A549 (cell line): ENCODE results near the gene FAM204A. TPM values are rescaled to one million over a fixed set of nuclear protein-coding genes. Genes with fewer than 3 reads are reported as not detected.

ENCODE experiments used
- ATAC-seq, 2 experiments: fragments of 200-7000 bp in 1 of 2; fragments of >200 bp in 1 of 2; cut with Nextera tagmentation in 1 of 2; cut with Tn5 transposase in 1 of 2; 3 replicates each; pipeline versions ENCODE4 v1.8.0 to v1.9.1; 2018 to 2020; ENCODE audit warnings: mild to moderate bottlenecking in 1 of 2, moderate library complexity in 1 of 2
- CTCF ChIA-PET: fragments of 300-600 bp; sonication (Branson Sonifier 250); formaldehyde crosslinking; extraction: SDS; loops from one replicate; lab custom pipeline; 2021; ENCODE audit warnings: antibody characterized with exemption, inconsistent platforms; lab: Yijun Ruan, JAX
- POLR2A ChIA-PET: fragments of 350-600 bp; formaldehyde crosslinking; extraction: SDS; loops from one replicate; lab custom pipeline; 2021; ENCODE audit warnings: antibody characterized with exemption, inconsistent platforms; lab: Yijun Ruan, JAX
- DNase-seq, 2 experiments: peaks; one replicate each; pipeline versions ENCODE4 v3.0.0 to v3.0.0-alpha.2; 2011 to 2016; ENCODE audit warnings: low read depth in 1 of 2, low spot score in 1 of 2
- FAIRE-seq: peaks from 2 replicates; lab custom pipeline; 2011; peaks lifted over from hg19 to GRCh38; lab: Jason Lieb, UNC
- H3K27ac ChIP-seq, 2 experiments: fragments of >200 bp; sonication (Bioruptor Twin); formaldehyde crosslinking; 3 replicates each; pipeline ENCODE4 v1.5.1; 2016 to 2017
- H3K4me1 ChIP-seq: fragments of >200 bp; sonication (Bioruptor Twin); formaldehyde crosslinking; 3 replicates; pipeline ENCODE4 v1.6.1; 2016
- H3K4me2 ChIP-seq: fragments of >200 bp; sonication (Bioruptor Twin); formaldehyde crosslinking; 3 replicates; pipeline ENCODE4 v1.6.1; 2016
- H3K4me3 ChIP-seq: fragments of >200 bp; sonication (Bioruptor Twin); formaldehyde crosslinking; 3 replicates; pipeline ENCODE4 v1.5.1; 2016
- H3K9me3 ChIP-seq: fragments of >200 bp; sonication (Bioruptor Twin); formaldehyde crosslinking; 3 replicates; pipeline ENCODE4 v1.6.1; 2016
- CBX2 ChIP-seq: fragments of 200-600 bp; sonication (generic); IDR thresholded peaks from 2 replicates; pipeline ENCODE4 v1.6.1; 2016; ENCODE audit warnings: low read depth, mild to moderate bottlenecking, borderline replicate concordance
- CBX8 ChIP-seq: fragments of 200-600 bp; sonication (generic); IDR thresholded peaks from 2 replicates; pipeline ENCODE4 v1.6.1; 2016
- CEBPB ChIP-seq, 2 experiments: fragments of >200 bp in 1 of 2; sonication (Bioruptor Twin) in 1 of 2; formaldehyde crosslinking in 1 of 2; IDR thresholded peaks; 2 replicates each; pipeline ENCODE4 v1.6.1; 2012 to 2016
- CHD2 ChIP-seq: fragments of 150-350 bp; IDR thresholded peaks from 2 replicates; pipeline ENCODE4 v1.6.1; 2014; ENCODE audit warnings: low read length; ENCODE audit not compliant: partially characterized antibody
- CHD4 ChIP-seq: fragments of 200-600 bp; sonication (generic); IDR thresholded peaks from 2 replicates; pipeline ENCODE4 v1.6.1; 2016; ENCODE audit warnings: antibody characterized with exemption, mild to moderate bottlenecking, borderline replicate concordance
- EHF ChIP-seq: fragments of 250-450 bp; sonication (Bioruptor Pico); IDR thresholded peaks from 2 replicates; pipeline ENCODE4 v1.5.0; 2020; ENCODE audit warnings: mild to moderate bottlenecking
- EHMT2 ChIP-seq: fragments of 200-600 bp; sonication (generic); IDR thresholded peaks from 2 replicates; pipeline ENCODE4 v1.6.1; 2016; ENCODE audit warnings: antibody characterized with exemption, low read depth, mild to moderate bottlenecking, moderate library complexity
- EP300 ChIP-seq, 2 experiments: fragments of >200 bp; sonication (Bioruptor Twin); formaldehyde crosslinking; IDR thresholded peaks; 2 replicates in 1 of 2; 3 replicates in 1 of 2; pipeline ENCODE4 v1.6.1; 2016 to 2017
- FOSL2 ChIP-seq, 2 experiments: fragments of 450-650 bp in 1 of 2; fragments of >200 bp in 1 of 2; sonication (Bioruptor Twin) in 1 of 2; formaldehyde crosslinking; IDR thresholded peaks; 2 replicates each; pipeline versions ENCODE4 v1.5.0 to v1.6.1; 2016 to 2020; ENCODE audit warnings: mild to moderate bottlenecking in 1 of 2, moderate library complexity in 1 of 2
- FOXS1 ChIP-seq: fragments of 250-450 bp; sonication (Bioruptor Pico); IDR thresholded peaks from 2 replicates; pipeline ENCODE4 v1.5.0; 2020; ENCODE audit warnings: mild to moderate bottlenecking, moderate library complexity
- HEYL ChIP-seq: fragments of 250-450 bp; sonication (Bioruptor Pico); IDR thresholded peaks from 2 replicates; pipeline ENCODE4 v1.8.0; 2021; ENCODE audit warnings: mild to moderate bottlenecking, moderate library complexity
- HOXB13 ChIP-seq: fragments of 250-450 bp; sonication (Bioruptor Pico); IDR thresholded peaks from 2 replicates; pipeline ENCODE4 v1.5.0; 2020; ENCODE audit warnings: low read depth, mild to moderate bottlenecking, moderate library complexity
- HOXB5 ChIP-seq: fragments of 250-450 bp; sonication (Bioruptor Pico); IDR thresholded peaks from 2 replicates; pipeline ENCODE4 v1.5.0; 2020; ENCODE audit warnings: mild to moderate bottlenecking, moderate library complexity
- JUN ChIP-seq, 2 experiments: fragments of >200 bp; sonication (Bioruptor Twin); formaldehyde crosslinking; IDR thresholded peaks; 2 replicates in 1 of 2; 3 replicates in 1 of 2; pipeline ENCODE4 v1.6.1; 2016 to 2017
- JUNB ChIP-seq: fragments of >200 bp; sonication (Bioruptor Twin); formaldehyde crosslinking; IDR thresholded peaks from 2 replicates; pipeline ENCODE4 v1.6.1; 2016
- KDM1A ChIP-seq: fragments of 200-600 bp; sonication (generic); IDR thresholded peaks from 2 replicates; pipeline ENCODE4 v1.6.1; 2016; ENCODE audit warnings: low read depth, mild to moderate bottlenecking
- MAFK ChIP-seq: fragments of 450-650 bp; IDR thresholded peaks from 2 replicates; pipeline ENCODE4 v1.6.1; 2014; ENCODE audit not compliant: partially characterized antibody
- MAX ChIP-seq: IDR thresholded peaks from 2 replicates; pipeline ENCODE4 v1.6.1; 2012
- MAZ ChIP-seq: fragments of 150-350 bp; IDR thresholded peaks from 2 replicates; pipeline ENCODE4 v1.6.1; 2014; ENCODE audit warnings: antibody characterized with exemption, low read depth, low read length, borderline replicate concordance
- NPAS2 ChIP-seq: fragments of 250-450 bp; sonication (Bioruptor Pico); IDR thresholded peaks from 2 replicates; pipeline ENCODE4 v1.8.0; 2022; ENCODE audit warnings: mild to moderate bottlenecking, moderate library complexity, borderline replicate concordance
- PBX3 ChIP-seq: IDR thresholded peaks from 2 replicates; pipeline ENCODE4 v1.6.1; 2012
- POLR2A ChIP-seq: IDR thresholded peaks from 2 replicates; pipeline ENCODE4 v1.6.1; 2012; ENCODE audit warnings: mild to moderate bottlenecking, low read length
- POLR2AphosphoS2 ChIP-seq: conservative IDR thresholded peaks from 2 replicates; pipeline ENCODE4 v1.6.1; 2012; ENCODE audit warnings: low read length, improper control_type of control experiment, inconsistent platforms
- RCOR1 ChIP-seq: fragments of 150-350 bp; IDR thresholded peaks from 2 replicates; pipeline ENCODE4 v1.6.1; 2014; ENCODE audit warnings: antibody characterized with exemption, low read length, low read depth
- RNF2 ChIP-seq: fragments of 200-600 bp; sonication (generic); IDR thresholded peaks from 2 replicates; pipeline ENCODE4 v1.6.1; 2016; ENCODE audit warnings: low read depth, mild to moderate bottlenecking, antibody characterized with exemption, moderate library complexity, borderline replicate concordance
- SMC3 ChIP-seq: fragments of >200 bp; sonication (Bioruptor Twin); formaldehyde crosslinking; IDR thresholded peaks from 3 replicates; pipeline ENCODE4 v1.6.1; 2018; ENCODE audit warnings: inconsistent platforms
- SREBF2 ChIP-seq: fragments of 450-650 bp; IDR thresholded peaks from 2 replicates; pipeline ENCODE4 v1.6.1; 2014; ENCODE audit warnings: mild to moderate bottlenecking, moderate library complexity
- ZSCAN20 ChIP-seq: fragments of 250-450 bp; sonication (Bioruptor Pico); IDR thresholded peaks from 2 replicates; pipeline ENCODE4 v1.8.0; 2022; ENCODE audit warnings: mild to moderate bottlenecking, moderate library complexity
- WGBS: methylation state at CpG from one replicate; pipeline ENCODE4 v1.1.6; 2017; ENCODE audit errors: missing lambda C conversion rate; 5-methylcytosine and 5-hydroxymethylcytosine counted together
- polyA plus RNA-seq, 4 experiments: library from polyadenylated mRNA; depleted of rRNA in 3 of 4; stranded (reverse); fragments of >200 nt; fragmentation: RNase III in 1 of 4; extraction: RNeasy Plus Mini Kit Qiagen cat#74134 plus additional on column Dnase treatment in 1 of 4; gene quantifications; 2 replicates in 3 of 4; 3 replicates in 1 of 4; pipeline ENCODE4 v1.2.3, GENCODE V29; 2011 to 2017
- TF ChIP-seq, protein P1 (sequence below): fragments of 200-600 bp; sonication (generic); IDR thresholded peaks from 2 replicates; pipeline ENCODE4 v1.6.1; 2016; ENCODE audit warnings: antibody characterized with exemption, mild to moderate bottlenecking, moderate library complexity
- TF ChIP-seq, protein P2 (sequence below): fragments of 450-650 bp; IDR thresholded peaks from 2 replicates; pipeline ENCODE4 v1.6.1; 2014; ENCODE audit warnings: antibody characterized with exemption

FAM204A gene
- polyA plus RNA-seq, 2 of the 4 experiments (the other 2 are of a cell fraction): 39.2 to 62.8 TPM

GRCh38 chr10:118255355-118255754 is 86.8 kb downstream of the FAM204A start:
- Histone ChIP-seq H3K9me3 (no peaks in the 10 kb centered on the region), H3K4me1 (no peaks in the 10 kb centered on the region), H3K27ac (no peak overlapping the region)
- no peak for DNase-seq
- TF ChIP-seq KDM1A (no peak), HOXB5 (CRISPR knock-in tag) (no peak), EP300 (IDR thresholded peaks at IDR 0.05) (no peak), CHD2 (no peak), NPAS2 (CRISPR knock-in tag) (no peak), PBX3 (no peak), EHMT2 (no peak), MAX (no peak), MAFK (no peak), SMC3 (no peak), SREBF2 (no peak), FOSL2 (IDR thresholded peaks at IDR 0.05) (no peak), FOSL2 (CRISPR knock-in tag; IDR thresholded peaks at IDR 0.05) (no peak), RCOR1 (no peak), FOXS1 (CRISPR knock-in tag) (no peak), ZSCAN20 (CRISPR knock-in tag) (no peak), CEBPB (IDR thresholded peaks at IDR 0.05) (no peak)
- TF ChIP-seq, protein P1, sequence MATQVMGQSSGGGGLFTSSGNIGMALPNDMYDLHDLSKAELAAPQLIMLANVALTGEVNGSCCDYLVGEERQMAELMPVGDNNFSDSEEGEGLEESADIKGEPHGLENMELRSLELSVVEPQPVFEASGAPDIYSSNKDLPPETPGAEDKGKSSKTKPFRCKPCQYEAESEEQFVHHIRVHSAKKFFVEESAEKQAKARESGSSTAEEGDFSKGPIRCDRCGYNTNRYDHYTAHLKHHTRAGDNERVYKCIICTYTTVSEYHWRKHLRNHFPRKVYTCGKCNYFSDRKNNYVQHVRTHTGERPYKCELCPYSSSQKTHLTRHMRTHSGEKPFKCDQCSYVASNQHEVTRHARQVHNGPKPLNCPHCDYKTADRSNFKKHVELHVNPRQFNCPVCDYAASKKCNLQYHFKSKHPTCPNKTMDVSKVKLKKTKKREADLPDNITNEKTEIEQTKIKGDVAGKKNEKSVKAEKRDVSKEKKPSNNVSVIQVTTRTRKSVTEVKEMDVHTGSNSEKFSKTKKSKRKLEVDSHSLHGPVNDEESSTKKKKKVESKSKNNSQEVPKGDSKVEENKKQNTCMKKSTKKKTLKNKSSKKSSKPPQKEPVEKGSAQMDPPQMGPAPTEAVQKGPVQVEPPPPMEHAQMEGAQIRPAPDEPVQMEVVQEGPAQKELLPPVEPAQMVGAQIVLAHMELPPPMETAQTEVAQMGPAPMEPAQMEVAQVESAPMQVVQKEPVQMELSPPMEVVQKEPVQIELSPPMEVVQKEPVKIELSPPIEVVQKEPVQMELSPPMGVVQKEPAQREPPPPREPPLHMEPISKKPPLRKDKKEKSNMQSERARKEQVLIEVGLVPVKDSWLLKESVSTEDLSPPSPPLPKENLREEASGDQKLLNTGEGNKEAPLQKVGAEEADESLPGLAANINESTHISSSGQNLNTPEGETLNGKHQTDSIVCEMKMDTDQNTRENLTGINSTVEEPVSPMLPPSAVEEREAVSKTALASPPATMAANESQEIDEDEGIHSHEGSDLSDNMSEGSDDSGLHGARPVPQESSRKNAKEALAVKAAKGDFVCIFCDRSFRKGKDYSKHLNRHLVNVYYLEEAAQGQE: no peak
- TF ChIP-seq, all 56 proteins: peak for 0
- WGBS: 46% methylated on average over 8 of the region's 8 CpGs
- H3K4me2 ChIP-seq: no peak overlapping the region
- POLR2A ChIA-PET: no interaction called here
- H3K4me3 ChIP-seq: no peak overlapping the region
- ATAC-seq (no peak), FAIRE-seq (no peak)
- CTCF ChIA-PET: interaction anchor here (0.7 to 2.4 kb wide), 2 partner anchors 15 to 758 kb away, joined by 3 to 11 read pairs; no protein-coding TSS in a partner anchor

- no peak overlapping the region for H3K4me3 ChIP-seq
- no peak for FAIRE-seq
- H3K27ac ChIP-seq: no peak overlapping the region
- 18% methylated on average over 4 of the region's 4 CpGs for WGBS
- H3K4me2 ChIP-seq: no peak overlapping the region
- DNase-seq: no peak
- CTCF ChIA-PET: interaction anchor here (2.4 kb wide), 1 partner anchor 14 kb away, joined by 11 read pairs; no protein-coding TSS in a partner anchor
- TF ChIP-seq KDM1A: no peak
- ATAC-seq: no peak
- POLR2A ChIA-PET: no interaction called here
- no peaks in the 10 kb centered on the region for H3K9me3 ChIP-seq
- no peaks in the 10 kb centered on the region for H3K4me1 ChIP-seq
Measured at GRCh38 chr10:118254654-118255053, 87.5 kb downstream of the FAM204A start.

DNA sequence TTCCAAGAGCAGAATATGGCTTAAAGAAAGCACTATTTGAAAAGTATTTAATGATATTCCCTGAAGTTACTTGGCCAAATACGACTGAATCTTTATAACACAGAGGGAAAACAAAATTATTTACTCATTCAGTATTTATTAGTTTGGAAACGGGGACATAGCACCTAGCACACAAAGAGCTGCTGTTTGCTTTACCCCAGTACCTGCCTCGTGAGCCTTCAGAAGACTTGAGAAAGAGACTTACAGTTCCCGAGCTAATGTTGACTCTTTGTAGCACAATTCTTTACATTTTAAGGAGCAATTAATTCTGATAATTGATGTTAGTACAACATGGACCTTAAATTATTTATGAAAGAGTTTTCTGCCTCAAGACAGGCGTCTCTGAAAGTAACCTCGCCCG is 88.7 kb downstream of the FAM204A start:
- H3K9me3 ChIP-seq: no peaks in the 10 kb centered on the region
- CTCF ChIA-PET: interaction anchor here (1.0 to 2.4 kb wide), 2 partner anchors 13 to 757 kb away, joined by 6 to 11 read pairs; no protein-coding TSS in a partner anchor
- no peak overlapping the region for H3K27ac ChIP-seq
- no peak for DNase-seq
- no peak for FAIRE-seq
- no peaks in the 10 kb centered on the region for H3K4me1 ChIP-seq
- POLR2A ChIA-PET: no interaction called here
- H3K4me3 ChIP-seq: no peak overlapping the region
- ATAC-seq: no peak
- WGBS: 10% methylated on average over 7 of the region's 7 CpGs
- no peak overlapping the region for H3K4me2 ChIP-seq
- TF ChIP-seq MAX (no peak), CBX8 (no peak), HOXB13 (CRISPR knock-in tag) (no peak), MAZ (no peak), HEYL (CRISPR knock-in tag) (no peak), JUN (IDR thresholded peaks at IDR 0.05) (no peak), POLR2AphosphoS2 (no peak), CHD4 (no peak), JUNB (no peak), POLR2A (no peak), CBX2 (no peak), RNF2 (no peak), EHMT2 (no peak), EHF (no peak)
- TF ChIP-seq, protein P2, sequence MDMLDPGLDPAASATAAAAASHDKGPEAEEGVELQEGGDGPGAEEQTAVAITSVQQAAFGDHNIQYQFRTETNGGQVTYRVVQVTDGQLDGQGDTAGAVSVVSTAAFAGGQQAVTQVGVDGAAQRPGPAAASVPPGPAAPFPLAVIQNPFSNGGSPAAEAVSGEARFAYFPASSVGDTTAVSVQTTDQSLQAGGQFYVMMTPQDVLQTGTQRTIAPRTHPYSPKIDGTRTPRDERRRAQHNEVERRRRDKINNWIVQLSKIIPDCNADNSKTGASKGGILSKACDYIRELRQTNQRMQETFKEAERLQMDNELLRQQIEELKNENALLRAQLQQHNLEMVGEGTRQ: no peak
